Gastrocnemius medialis (tissue), 4 donors: ENCODE data around the gene PACS2. TPM values are rescaled to one million over a fixed set of nuclear protein-coding genes. Genes with fewer than 3 reads are reported as not detected.
"Not testable (repeated sequence)": the region's sequence is repeated elsewhere in the genome, so short reads cannot be mapped to it uniquely, and the experiment has no call there.

Source experiments
- ATAC-seq, 2 donors: fragments of 150-250 bp; one replicate each; pipeline ENCODE4 v1.9.1; 2016
- DNase-seq, 2 donors: peaks; one replicate each; pipeline ENCODE4 v3.0.0-alpha.2; 2019
- H3K27ac ChIP-seq, 4 donors: fragments of 200-600 bp; sonication (generic); 1 replicate in 1 of 4; 2 replicates in 3 of 4; pipeline ENCODE4 v1.5.1; 2016 to 2018; ENCODE audit warnings: mild to moderate bottlenecking in 2 of 4, moderate library complexity in 1 of 4
- H3K27me3 ChIP-seq, 3 donors: fragments of 200-600 bp; sonication (generic) in 2 of 3; 1 replicate in 1 of 3; 2 replicates in 2 of 3; pipeline versions ENCODE4 v1.5.1 to v1.6.0; 2016 to 2019; ENCODE audit warnings: mild to moderate bottlenecking in 1 of 3, moderate library complexity in 1 of 3
- H3K36me3 ChIP-seq, 2 donors: fragments of 200-600 bp; sonication (generic) in 1 of 2; one replicate each; pipeline ENCODE4 v1.5.1; 2017 to 2018
- H3K4me1 ChIP-seq, 2 donors: fragments of 200-600 bp; sonication (generic) in 1 of 2; one replicate each; pipeline ENCODE4 v1.5.1; 2016 to 2017; ENCODE audit warnings: mild to moderate bottlenecking in 2 of 2
- H3K4me3 ChIP-seq, 4 donors: fragments of 200-600 bp; sonication (generic) in 3 of 4; 1 replicate in 1 of 4; 2 replicates in 3 of 4; pipeline ENCODE4 v1.5.1; 2016 to 2019; ENCODE audit warnings: mild to moderate bottlenecking in 2 of 4
- H3K9me3 ChIP-seq, 3 donors: fragments of 200-600 bp; sonication (generic) in 2 of 3; 1 replicate in 1 of 3; 2 replicates in 2 of 3; pipeline ENCODE4 v1.5.1; 2016 to 2019
- CTCF ChIP-seq, 5 experiments: fragments of 450-650 bp in 3 of 5; fragments of 200-600 bp in 2 of 5; sonication (generic) in 2 of 5; IDR thresholded peaks in 4 of 5; conservative IDR thresholded peaks in 1 of 5; 1 replicate in 4 of 5; 2 replicates in 1 of 5; pipeline ENCODE4 v1.5.1; 2016 to 2019; ENCODE audit warnings: antibody characterized with exemption in 5 of 5, mild to moderate bottlenecking in 3 of 5, moderate library complexity in 3 of 5
- POLR2A ChIP-seq, 2 donors: fragments of 450-650 bp; IDR thresholded peaks; one replicate each; pipeline ENCODE4 v1.6.1; 2017; ENCODE audit warnings: antibody characterized with exemption in 2 of 2, mild to moderate bottlenecking in 2 of 2, moderate library complexity in 2 of 2
- in situ Hi-C, 4 donors: fragments of 200-750 bp; cut with MboI; loops; one replicate each; pipeline versions ENCODE4 v1.15.0 to v1.8.0; 2017; ENCODE audit warnings: low sequenced_read_pairs in 4 of 4
- intact Hi-C: fragments of 100-400 bp; cut with DNase I; formaldehyde crosslinking; loops from one replicate; pipeline ENCODE4 v1.15.1; 2023; ENCODE audit warnings: low total_unique reads
- total RNA-seq, 4 donors: library from RNA; depleted of rRNA; stranded (reverse); fragments of >200 nt; gene quantifications; one replicate each; pipeline versions ENCODE4 v1.1.0 to v1.2.3, GENCODE V29; 2016

PACS2 gene
- total RNA-seq, 4 donors from 2014 or later, result 81.0 to 115 (median 93.1) TPM

GRCh38 chr14:105286759-105287144, 27.8 kb upstream of the PACS2 start:
- Histone ChIP-seq H3K27ac (no peak overlapping the region), H3K36me3 (no peaks in the 10 kb centered on the region), H3K9me3 (no peaks in the 10 kb centered on the region), H3K27me3 (no peaks in the 10 kb centered on the region), H3K4me3 (no peak overlapping the region), H3K4me1 (peaks cover 0 to under 1% of the 10 kb centered on the region in 2 donors)
- DNase-seq (no peak), ATAC-seq (no peak)
- in situ Hi-C loops (no loop called here), intact Hi-C loops (no loop called here)
- TF ChIP-seq POLR2A (IDR thresholded peaks at IDR 0.05), result no peak
- TF ChIP-seq CTCF (IDR thresholded peaks at IDR 0.05 in 4 of 5, conservative IDR thresholded peaks at IDR 0.05 in 1 of 5), result no peak

GRCh38 chr14:105287249-105288102, 27.1 kb upstream of the PACS2 start:
- no peak for ATAC-seq
- H3K36me3 ChIP-seq, result no peaks in the 10 kb centered on the region
- in situ Hi-C loops (no loop called here), intact Hi-C loops (no loop called here)
- DNase-seq, result no peak
- TF ChIP-seq POLR2A (IDR thresholded peaks at IDR 0.05), result no peak
- no peak for TF ChIP-seq CTCF (IDR thresholded peaks at IDR 0.05 in 4 of 5, conservative IDR thresholded peaks at IDR 0.05 in 1 of 5)
- H3K27me3 ChIP-seq, result no peaks in the 10 kb centered on the region
- no peaks in the 10 kb centered on the region for H3K9me3 ChIP-seq
- no peak overlapping the region for H3K4me3 ChIP-seq
- H3K27ac ChIP-seq, result no peak overlapping the region
- no peaks in the 10 kb centered on the region for H3K4me1 ChIP-seq

- H3K27ac ChIP-seq, H3K4me3 ChIP-seq, H3K9me3 ChIP-seq, H3K36me3 ChIP-seq, DNase-seq, H3K27me3 ChIP-seq, intact Hi-C loops, ATAC-seq, in situ Hi-C loops: not testable (repeated sequence)
- H3K4me1 ChIP-seq, result peaks cover 12% of the 10 kb centered on the region in 2 donors
Measured at GRCh38 chr14:105288936-105289335, 25.6 kb upstream of the PACS2 start.

- Histone ChIP-seq H3K27ac (no peak overlapping the region), H3K4me1 (peaks cover 20 to 23% of the 10 kb centered on the region in 2 donors), H3K9me3 (no peaks in the 10 kb centered on the region), H3K36me3 (no peaks in the 10 kb centered on the region), H3K27me3 (no peaks in the 10 kb centered on the region), H3K4me3 (no peak overlapping the region)
- in situ Hi-C loops, result no loop called here
- intact Hi-C loops, result no loop called here
- ATAC-seq (no peak), DNase-seq (no peak)
- TF ChIP-seq CTCF (IDR thresholded peaks at IDR 0.05 in 4 of 5, conservative IDR thresholded peaks at IDR 0.05 in 1 of 5) (no peak), POLR2A (IDR thresholded peaks at IDR 0.05) (no peak)
Measured at GRCh38 chr14:105290621-105291346, 23.8 kb upstream of the PACS2 start.
